ENCODE data around the gene MCFD2.
A peak's percentile ranks its signal among the peaks of the same experiment; 100 is the strongest.
"Not testable (repeated sequence)": the region's sequence is repeated elsewhere in the genome, so short reads cannot be mapped to it uniquely, and the experiment has no call there.

The MCFD2 gene

GRCh38 chr2:46936566-46936965, 21.0 kb upstream of the MCFD2 start:
- no peak for DNase-seq

GRCh38 chr2:46935071-46935470, 19.5 kb upstream of the MCFD2 start:
- DNase-seq: no peak

- DNase-seq: no peak
Observed at GRCh38 chr2:46929612-46930011, 14.0 kb upstream of the MCFD2 start.

- no peak for DNase-seq
Observed at GRCh38 chr2:46926863-46927262, 11.3 kb upstream of the MCFD2 start.

- no peak for DNase-seq
Observed at GRCh38 chr2:46925474-46926351, 10.1 kb upstream of the MCFD2 start.

- DNase-seq: peak in 1 of 2 experiments; percentile 56
Observed at GRCh38 chr2:46924608-46925007, 9.0 kb upstream of the MCFD2 start.

GRCh38 chr2:46924038-46924437, 8.4 kb upstream of the MCFD2 start:
- DNase-seq: no peak

- DNase-seq: peak in 1 of 2 experiments; percentile 33
Observed at GRCh38 chr2:46923041-46923528, 7.5 kb upstream of the MCFD2 start.

GRCh38 chr2:46922606-46923005, 7.0 kb upstream of the MCFD2 start:
- no peak for DNase-seq

GRCh38 chr2:46921676-46922448, 6.3 kb upstream of the MCFD2 start:
- DNase-seq: no peak

GRCh38 chr2:46917628-46918027, 2.0 kb upstream of the MCFD2 start:
- no peak for DNase-seq

- DNase-seq: peak; percentile 84 to 92
Observed at GRCh38 chr2:46915811-46916630, 415 bp upstream of the MCFD2 start.

- DNase-seq: no peak
Observed at GRCh38 chr2:46914578-46915230, 902 bp downstream of the MCFD2 start.

- DNase-seq: no peak
Observed at GRCh38 chr2:46913471-46914381, 1.9 kb downstream of the MCFD2 start.

GRCh38 chr2:46909771-46910419, 5.7 kb downstream of the MCFD2 start:
- DNase-seq: no peak

GRCh38 chr2:46909150-46909549, 6.5 kb downstream of the MCFD2 start:
- no peak for DNase-seq

GRCh38 chr2:46904908-46905678, 10.5 kb downstream of the MCFD2 start:
- not testable (repeated sequence) for DNase-seq

- not testable (repeated sequence) for DNase-seq
Observed at GRCh38 chr2:46902980-46903379, 12.6 kb downstream of the MCFD2 start.

- no peak for DNase-seq
Observed at GRCh38 chr2:46902465-46902864, 13.1 kb downstream of the MCFD2 start.

GRCh38 chr2:46901611-46902010, 14.0 kb downstream of the MCFD2 start:
- no peak for DNase-seq
